T-helper 1 cell treated with Interleukin-12 subunit alpha and Interleukin-12 subunit beta and Interleukin-4 antibody, amounts not matched to agents 30 μg/mL and 1 μg/mL, for 36 hours (primary cell): ENCODE measurements around the gene C2orf74.
"Not testable (repeated sequence)": the region's sequence is repeated elsewhere in the genome, so short reads cannot be mapped to it uniquely, and the experiment has no call there.

Source experiments
- H3K27ac Mint-ChIP-seq: one replicate; pipeline ENCODE4 v1.8.0; 2021; ENCODE audit warnings: mild to moderate bottlenecking, mixed read lengths
- H3K27me3 Mint-ChIP-seq: one replicate; pipeline ENCODE4 v1.8.0; 2021; ENCODE audit warnings: low read depth, mixed read lengths
- H3K36me3 Mint-ChIP-seq: one replicate; pipeline ENCODE4 v1.8.0; 2021; ENCODE audit warnings: low read depth, mixed read lengths
- H3K4me1 Mint-ChIP-seq: one replicate; pipeline ENCODE4 v1.8.0; 2021; ENCODE audit warnings: low read depth, mixed read lengths
- H3K4me3 Mint-ChIP-seq: one replicate; pipeline ENCODE4 v1.8.0; 2021; ENCODE audit warnings: mild to moderate bottlenecking, moderate library complexity, mixed read lengths
- H3K9me3 Mint-ChIP-seq: one replicate; pipeline ENCODE4 v1.8.0; 2021; ENCODE audit warnings: mixed read lengths

The C2orf74 gene

DNA sequence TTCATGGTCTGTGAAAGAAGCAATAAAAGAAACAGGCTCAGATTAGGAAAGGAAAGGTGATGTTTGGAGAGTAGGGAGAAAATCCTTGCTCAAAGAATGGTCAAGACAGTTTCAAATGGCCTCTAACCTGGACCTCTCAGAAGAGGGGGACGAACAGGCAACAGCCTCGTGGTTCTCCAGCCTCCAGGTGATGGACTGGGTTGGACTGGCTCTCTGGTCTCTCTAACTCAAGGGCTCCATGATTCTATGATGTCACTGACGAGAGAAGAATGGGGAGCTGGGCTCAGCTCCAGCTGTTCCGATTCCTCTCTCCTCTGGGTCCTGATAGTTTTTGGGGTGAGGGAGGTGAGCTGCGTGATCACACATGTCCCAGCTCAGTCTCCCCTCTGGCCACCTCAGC is at the start of gene C2orf74:
Gene C2orf74, plus strand, starts transcription at position 301 of the 400 bp plus-strand sequence. CDS start 327 bp downstream, outside the sequence.
- Mint-ChIP-seq H3K27ac (no peak within 1 kb of the TSS), H3K36me3 (peaks cover 26% of the 10 kb centered on the region), H3K4me1 (peaks cover 6% of the 10 kb centered on the region), H3K9me3 (peaks cover 7% of the 10 kb centered on the region), H3K4me3 (no peak within 1 kb of the TSS), H3K27me3 (no peaks in the 10 kb centered on the region)

- peaks cover 12% of the 10 kb centered on the region for H3K36me3 Mint-ChIP-seq
- H3K27me3 Mint-ChIP-seq: no peaks in the 10 kb centered on the region
- no peaks in the 10 kb centered on the region for H3K4me1 Mint-ChIP-seq
- no peak overlapping the region for H3K4me3 Mint-ChIP-seq
- no peak overlapping the region for H3K27ac Mint-ChIP-seq
- H3K9me3 Mint-ChIP-seq: peaks cover 8% of the 10 kb centered on the region
These were observed 47.8 kb upstream of the C2orf74 start for GRCh38 chr2:61114147-61114546.

DNA sequence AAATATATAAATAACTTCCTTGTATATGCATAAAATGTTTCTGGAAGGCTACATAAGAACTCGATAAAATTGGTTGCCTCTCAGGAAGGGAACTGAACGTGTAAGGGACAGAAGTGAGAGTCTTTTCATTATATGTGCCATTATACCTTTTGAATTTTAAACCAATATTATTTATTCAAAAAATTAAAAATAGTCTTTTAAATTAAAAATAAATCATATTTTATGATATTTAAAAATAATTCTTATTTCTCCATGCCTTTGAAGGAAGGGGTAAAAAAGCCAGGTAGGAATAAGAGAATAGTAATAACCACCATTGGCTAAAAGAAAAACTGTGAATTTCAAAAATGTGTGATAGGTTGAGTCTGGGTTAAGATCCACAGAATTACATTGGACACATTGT is 45.7 kb upstream of the C2orf74 start:
- Mint-ChIP-seq H3K9me3 (peaks cover 8% of the 10 kb centered on the region), H3K27me3 (no peaks in the 10 kb centered on the region), H3K36me3 (peaks cover 11% of the 10 kb centered on the region), H3K4me1 (no peaks in the 10 kb centered on the region), H3K4me3 (no peak overlapping the region), H3K27ac (no peak overlapping the region)

DNA sequence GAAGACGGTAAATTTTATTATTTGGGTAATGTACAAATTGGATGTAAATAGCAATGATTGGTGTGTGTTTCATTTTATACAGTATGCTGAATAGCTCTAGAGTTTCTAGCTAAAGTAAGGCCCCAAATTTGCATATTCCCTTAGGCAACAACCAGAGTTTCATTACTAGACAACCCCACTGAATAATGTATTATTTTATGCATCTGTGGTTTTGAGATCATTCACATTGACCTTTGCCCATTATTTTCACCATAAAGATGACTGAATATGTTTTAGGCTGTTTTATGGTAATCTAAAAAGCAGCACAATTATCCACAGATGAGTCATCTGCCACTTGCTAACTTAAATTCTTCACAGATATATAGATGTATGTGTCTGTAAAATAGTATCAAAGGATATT is 44.5 kb upstream of the C2orf74 start:
- H3K27ac Mint-ChIP-seq: no peak overlapping the region
- peaks cover 9% of the 10 kb centered on the region for H3K36me3 Mint-ChIP-seq
- no peaks in the 10 kb centered on the region for H3K27me3 Mint-ChIP-seq
- peaks cover 8% of the 10 kb centered on the region for H3K9me3 Mint-ChIP-seq
- H3K4me1 Mint-ChIP-seq: no peaks in the 10 kb centered on the region
- H3K4me3 Mint-ChIP-seq: no peak overlapping the region

DNA sequence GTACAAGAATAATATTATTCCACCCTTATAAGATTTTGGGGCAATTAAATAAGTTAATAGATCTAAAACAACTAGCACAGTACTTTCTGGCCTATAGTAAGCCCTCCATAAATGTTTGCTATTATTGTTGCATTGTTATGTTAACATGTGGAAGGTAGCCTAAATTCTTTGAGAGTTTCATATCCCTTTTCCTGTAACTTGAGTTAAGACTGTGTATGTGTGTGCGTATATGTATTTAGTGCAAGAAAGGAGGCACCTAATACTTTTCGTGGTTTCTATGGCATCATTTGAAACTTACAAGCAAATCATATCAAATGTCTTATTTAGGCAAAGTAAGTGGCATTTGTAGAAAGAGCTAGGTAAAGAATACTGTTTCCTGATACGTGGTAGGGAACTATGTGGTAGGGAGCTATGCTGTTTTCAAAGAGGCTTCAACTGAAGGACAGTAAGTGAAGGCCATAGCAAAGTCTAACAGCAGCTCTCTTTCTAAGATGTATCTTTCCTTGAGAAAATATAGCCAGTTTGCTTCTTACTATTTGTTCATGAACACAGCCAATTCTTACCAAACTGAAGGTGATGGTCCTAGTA is 36.8 kb upstream of the C2orf74 start:
- Mint-ChIP-seq H3K9me3 (no peaks in the 10 kb centered on the region), H3K4me1 (no peaks in the 10 kb centered on the region), H3K27me3 (peaks cover 1% of the 10 kb centered on the region), H3K36me3 (no peaks in the 10 kb centered on the region), H3K27ac (no peak overlapping the region), H3K4me3 (no peak overlapping the region)

DNA sequence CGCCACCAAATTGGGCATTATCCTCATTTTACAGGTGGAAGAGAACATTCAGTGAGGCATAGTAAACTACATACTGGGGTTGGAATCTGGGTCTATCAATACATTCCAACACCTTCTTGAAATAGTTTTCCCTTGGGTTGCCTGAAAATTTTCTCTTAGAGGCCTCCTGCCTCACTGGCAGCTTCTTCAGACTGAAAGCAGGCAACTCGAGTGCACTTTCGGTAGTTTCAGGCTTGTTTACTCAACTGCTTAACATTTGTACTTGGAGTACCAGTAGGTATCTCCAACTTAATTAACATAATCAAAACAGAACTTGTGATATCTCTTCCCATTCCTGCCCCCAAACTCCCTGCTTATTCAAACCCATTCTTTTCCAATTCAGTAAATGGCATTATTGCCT is 36.2 kb upstream of the C2orf74 start:
- H3K27ac Mint-ChIP-seq: no peak overlapping the region
- peaks cover 3% of the 10 kb centered on the region for H3K27me3 Mint-ChIP-seq
- no peak overlapping the region for H3K4me3 Mint-ChIP-seq
- H3K36me3 Mint-ChIP-seq: no peaks in the 10 kb centered on the region
- H3K9me3 Mint-ChIP-seq: no peaks in the 10 kb centered on the region
- no peaks in the 10 kb centered on the region for H3K4me1 Mint-ChIP-seq

DNA sequence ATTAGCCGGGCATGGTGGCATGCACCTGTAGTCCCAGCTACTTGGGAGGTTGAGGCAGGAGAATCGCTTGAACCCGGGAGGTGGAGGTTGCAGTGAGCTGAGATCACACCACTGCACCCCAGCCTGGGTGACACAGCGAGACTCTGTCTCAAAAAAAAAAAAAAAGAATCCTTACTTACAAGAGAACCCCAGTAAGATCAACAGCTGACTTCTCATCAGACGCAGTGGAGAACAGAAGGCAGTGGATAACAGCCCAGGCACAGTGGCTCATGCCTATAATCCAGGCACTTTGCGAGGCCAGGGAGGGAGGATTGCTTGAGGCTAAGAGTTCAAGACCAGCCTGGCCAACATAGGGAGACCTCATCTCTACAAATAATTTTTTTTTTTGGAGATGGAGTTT is 33.9 kb upstream of the C2orf74 start:
- H3K4me1 Mint-ChIP-seq, H3K27ac Mint-ChIP-seq, H3K4me3 Mint-ChIP-seq, H3K27me3 Mint-ChIP-seq, H3K36me3 Mint-ChIP-seq, H3K9me3 Mint-ChIP-seq: not testable (repeated sequence)

DNA sequence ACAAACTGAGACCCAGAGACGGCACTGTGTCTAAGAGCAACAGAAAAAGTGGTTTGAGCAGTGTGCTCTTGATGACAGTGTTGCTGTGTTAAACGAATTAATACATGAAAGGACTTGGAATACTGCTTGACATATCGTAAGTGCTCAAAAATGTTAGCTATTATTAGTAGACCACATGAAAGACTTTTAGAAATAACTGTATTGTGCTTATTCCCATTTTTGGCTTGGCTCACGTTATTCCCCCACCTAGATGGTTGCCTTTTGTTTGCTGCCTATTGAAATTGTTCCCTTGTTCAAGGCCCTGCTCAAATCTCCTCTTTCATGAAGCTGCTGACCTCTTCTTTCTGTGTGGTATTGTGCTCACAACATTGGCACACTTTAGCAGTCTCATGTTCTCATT is 27.8 kb upstream of the C2orf74 start:
- Mint-ChIP-seq H3K9me3 (no peaks in the 10 kb centered on the region), H3K27ac (no peak overlapping the region), H3K36me3 (no peaks in the 10 kb centered on the region), H3K4me3 (no peak overlapping the region), H3K27me3 (peaks cover 3% of the 10 kb centered on the region), H3K4me1 (peaks cover 2% of the 10 kb centered on the region)

DNA sequence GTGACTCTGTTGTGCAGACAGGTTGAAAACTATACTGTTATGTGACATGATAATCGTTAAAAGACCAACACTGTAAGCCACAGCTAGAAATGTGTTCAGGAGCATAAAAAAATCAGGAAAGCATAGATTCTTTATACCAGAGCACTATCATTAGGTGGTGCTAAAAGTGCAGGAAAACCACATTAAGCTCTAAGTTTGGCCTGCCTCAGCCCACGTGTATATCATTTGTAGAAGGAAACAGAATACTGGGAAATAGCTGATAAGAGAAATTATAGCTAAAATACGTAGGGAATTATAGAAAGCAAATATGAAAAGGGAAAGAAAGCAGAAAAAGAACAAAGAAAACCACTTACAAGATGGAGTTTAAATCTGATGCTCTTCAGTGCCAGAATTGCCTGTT is 26.5 kb upstream of the C2orf74 start:
- Mint-ChIP-seq H3K27me3 (no peaks in the 10 kb centered on the region), H3K4me3 (no peak overlapping the region), H3K36me3 (no peaks in the 10 kb centered on the region), H3K9me3 (no peaks in the 10 kb centered on the region), H3K4me1 (peaks cover 2% of the 10 kb centered on the region), H3K27ac (no peak overlapping the region)

DNA sequence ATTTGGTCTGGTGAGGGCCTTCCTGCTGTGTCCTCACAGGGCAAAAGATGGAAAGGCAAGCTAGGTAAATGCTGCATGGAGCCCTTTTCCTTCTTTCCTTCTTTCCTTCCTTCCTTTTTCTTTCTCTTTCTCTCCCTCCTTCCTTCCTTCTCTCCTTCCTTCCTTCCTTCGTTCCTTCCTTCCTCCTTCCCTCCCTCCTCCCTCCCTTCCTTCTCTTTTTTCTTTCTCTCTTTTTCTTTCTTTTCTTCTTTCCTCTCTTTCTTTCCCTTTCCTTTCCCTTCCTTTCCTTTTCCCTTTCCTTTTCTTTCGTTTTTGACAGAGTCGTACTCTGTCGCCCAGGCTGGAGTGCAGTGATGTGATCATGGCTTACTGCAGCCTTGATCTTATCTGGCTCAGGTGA is 23.1 kb upstream of the C2orf74 start:
- peaks cover 2% of the 10 kb centered on the region for H3K4me1 Mint-ChIP-seq
- no peak overlapping the region for H3K27ac Mint-ChIP-seq
- no peaks in the 10 kb centered on the region for H3K27me3 Mint-ChIP-seq
- peaks cover 3% of the 10 kb centered on the region for H3K36me3 Mint-ChIP-seq
- H3K9me3 Mint-ChIP-seq: no peaks in the 10 kb centered on the region
- no peak overlapping the region for H3K4me3 Mint-ChIP-seq

DNA sequence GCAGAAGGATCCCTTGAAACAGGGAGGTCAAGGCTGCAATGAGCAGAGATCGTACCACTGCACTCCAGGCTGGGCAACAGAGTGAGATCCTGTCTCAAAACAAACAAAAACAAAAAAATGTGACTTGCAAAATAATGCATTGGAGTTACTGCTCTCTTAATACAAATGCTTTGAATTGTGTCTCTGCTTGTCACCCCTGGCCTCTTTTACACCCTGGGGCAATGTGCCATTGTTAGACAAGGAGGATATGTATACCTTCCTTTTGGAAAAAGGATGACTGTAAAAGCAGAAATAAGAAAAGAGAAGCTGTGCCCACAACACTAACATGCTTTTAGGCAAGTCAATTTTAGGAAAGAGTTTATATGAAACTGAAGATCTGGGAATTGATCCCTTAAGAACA is 20.8 kb upstream of the C2orf74 start:
- Mint-ChIP-seq H3K27me3 (no peaks in the 10 kb centered on the region), H3K4me3 (no peak overlapping the region), H3K27ac (no peak overlapping the region), H3K4me1 (peaks cover 5% of the 10 kb centered on the region), H3K9me3 (no peaks in the 10 kb centered on the region), H3K36me3 (peaks cover 6% of the 10 kb centered on the region)

- no peaks in the 10 kb centered on the region for H3K27me3 Mint-ChIP-seq
- peak overlapping the region; percentile 91 for H3K4me3 Mint-ChIP-seq
- H3K9me3 Mint-ChIP-seq: no peaks in the 10 kb centered on the region
- H3K36me3 Mint-ChIP-seq: peaks cover 8% of the 10 kb centered on the region
- H3K4me1 Mint-ChIP-seq: peaks cover 5% of the 10 kb centered on the region
- H3K27ac Mint-ChIP-seq: peak overlapping the region; percentile 95
These were observed 17.2 kb upstream of the C2orf74 start for GRCh38 chr2:61144697-61145268.

DNA sequence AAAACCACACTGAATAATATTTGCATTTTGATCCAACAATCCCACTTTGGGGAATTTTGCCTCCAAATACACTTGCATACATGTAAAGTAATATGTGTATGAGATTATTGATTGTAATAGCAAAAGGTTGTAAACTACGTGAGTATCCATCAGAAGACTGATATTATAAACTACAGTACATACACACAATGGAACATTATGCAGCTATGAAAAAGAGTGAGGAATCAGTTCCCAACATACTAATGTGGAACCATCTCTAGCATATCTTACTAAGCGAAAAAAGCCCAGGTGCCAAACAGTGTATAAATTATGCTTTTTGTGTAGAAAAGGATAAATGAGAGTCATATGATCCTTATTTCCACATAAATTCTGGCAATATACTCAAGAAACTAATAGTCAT is 16.0 kb upstream of the C2orf74 start:
- H3K27ac Mint-ChIP-seq: no peak overlapping the region
- H3K36me3 Mint-ChIP-seq: peaks cover 8% of the 10 kb centered on the region
- H3K27me3 Mint-ChIP-seq: no peaks in the 10 kb centered on the region
- H3K4me3 Mint-ChIP-seq: no peak overlapping the region
- H3K9me3 Mint-ChIP-seq: no peaks in the 10 kb centered on the region
- H3K4me1 Mint-ChIP-seq: peaks cover 5% of the 10 kb centered on the region

- not testable (repeated sequence) for H3K9me3 Mint-ChIP-seq, H3K4me1 Mint-ChIP-seq
These were observed 13.9 kb upstream of the C2orf74 start for GRCh38 chr2:61148091-61148490.

DNA sequence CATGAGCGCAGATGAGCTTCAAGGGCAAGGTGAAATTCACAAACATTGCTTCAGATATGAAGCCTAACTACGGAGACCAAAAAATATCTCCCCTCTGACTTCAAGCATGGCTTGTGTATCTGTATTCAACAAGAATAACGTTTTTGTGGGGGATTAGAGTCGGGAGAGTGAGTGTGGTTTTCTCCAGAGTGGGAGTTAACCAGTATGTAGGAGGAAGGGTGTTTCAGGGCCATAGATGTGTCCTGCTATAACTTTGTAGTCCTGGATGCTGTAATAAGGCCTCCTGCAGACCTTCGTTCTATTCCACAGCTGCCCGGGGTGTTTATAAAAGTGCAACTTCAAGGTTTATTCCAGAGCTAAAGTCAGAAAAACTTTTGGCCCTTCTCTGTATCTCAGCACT is 12.9 kb upstream of the C2orf74 start:
- Mint-ChIP-seq H3K27ac (no peak overlapping the region), H3K4me1 (peaks cover 5% of the 10 kb centered on the region), H3K36me3 (peaks cover 5% of the 10 kb centered on the region)

More at GRCh38 chr2:61148091-61148490, 13.9 kb upstream of the C2orf74 start:
- not testable (repeated sequence) for H3K4me3 Mint-ChIP-seq, H3K27ac Mint-ChIP-seq, H3K27me3 Mint-ChIP-seq, H3K36me3 Mint-ChIP-seq

GRCh38 chr2:61151436-61151835 is 10.6 kb upstream of the C2orf74 start:
- Mint-ChIP-seq H3K27me3 (no peaks in the 10 kb centered on the region), H3K9me3 (no peaks in the 10 kb centered on the region), H3K36me3 (peaks cover 2% of the 10 kb centered on the region), H3K4me1 (no peaks in the 10 kb centered on the region), H3K4me3 (no peak overlapping the region), H3K27ac (no peak overlapping the region)

More for the DNA sequence above, 12.9 kb upstream of the C2orf74 start:
- H3K27me3 Mint-ChIP-seq: no peaks in the 10 kb centered on the region
- H3K4me3 Mint-ChIP-seq: no peak overlapping the region
- no peaks in the 10 kb centered on the region for H3K9me3 Mint-ChIP-seq
